Putamen (tissue), 1 donor: ENCODE measurements around the gene SLC25A26.

Source experiments
- DNase-seq: peaks from one replicate; pipeline ENCODE4 v3.0.0-alpha.2; 2016; ENCODE audit warnings: low spot score

SLC25A26 gene

GRCh38 chr3:66326340-66326739, 105.5 kb downstream of the SLC25A26 start:
- DNase-seq = no peak

GRCh38 chr3:66335671-66336070, 114.9 kb downstream of the SLC25A26 start:
- no peak for DNase-seq

GRCh38 chr3:66336333-66336766, 115.5 kb downstream of the SLC25A26 start:
- DNase-seq = no peak

- no peak for DNase-seq
These were observed 118.1 kb downstream of the SLC25A26 start for GRCh38 chr3:66338927-66339326.

- DNase-seq = no peak
These were observed 122.0 kb downstream of the SLC25A26 start for GRCh38 chr3:66342717-66343356.

GRCh38 chr3:66344391-66344811, 123.6 kb downstream of the SLC25A26 start:
- DNase-seq = no peak

GRCh38 chr3:66344848-66345578, 124.2 kb downstream of the SLC25A26 start:
- no peak for DNase-seq

GRCh38 chr3:66348704-66349103, 127.9 kb downstream of the SLC25A26 start:
- DNase-seq = peak; percentile 90

GRCh38 chr3:66350601-66351000, 129.8 kb downstream of the SLC25A26 start:
- no peak for DNase-seq

GRCh38 chr3:66353039-66353438, 132.2 kb downstream of the SLC25A26 start:
- DNase-seq = no peak

- no peak for DNase-seq
These were observed 132.7 kb downstream of the SLC25A26 start for GRCh38 chr3:66353530-66353929.

GRCh38 chr3:66354001-66354400, 133.2 kb downstream of the SLC25A26 start:
- no peak for DNase-seq

- DNase-seq = no peak
These were observed 134.6 kb downstream of the SLC25A26 start for GRCh38 chr3:66355394-66355793.

- no peak for DNase-seq
These were observed 135.2 kb downstream of the SLC25A26 start for GRCh38 chr3:66355997-66356396.

- no peak for DNase-seq
These were observed 140.6 kb downstream of the SLC25A26 start for GRCh38 chr3:66361356-66361755.

- no peak for DNase-seq
These were observed 141.7 kb downstream of the SLC25A26 start for GRCh38 chr3:66362541-66362941.

GRCh38 chr3:66363148-66363547, 142.3 kb downstream of the SLC25A26 start:
- no peak for DNase-seq

- DNase-seq = no peak
These were observed 144.3 kb downstream of the SLC25A26 start for GRCh38 chr3:66365080-66365479.

GRCh38 chr3:66366747-66367146, 145.9 kb downstream of the SLC25A26 start:
- DNase-seq = no peak

- no peak for DNase-seq
These were observed 147.2 kb downstream of the SLC25A26 start for GRCh38 chr3:66367979-66368378.

- DNase-seq = no peak
These were observed 149.4 kb downstream of the SLC25A26 start for GRCh38 chr3:66370179-66370578.

- peak; percentile 71 for DNase-seq
These were observed 150.6 kb downstream of the SLC25A26 start for GRCh38 chr3:66371432-66371831.

GRCh38 chr3:66372681-66373350, 152.0 kb downstream of the SLC25A26 start:
- DNase-seq = no peak
